ENCODE results near the gene RARRES1.

- TF ChIP-seq KDM5A (IDR thresholded peaks at IDR 0.05) (no peak), CTCF (IDR thresholded peaks at IDR 0.05) (no peak), RNF2 (IDR thresholded peaks at IDR 0.05; ENCODE audit: borderline replicate concordance, low read depth) (no peak), POLR2AphosphoS2 (conservative IDR thresholded peaks at IDR 0.05; ENCODE audit: low read length) (no peak), PHF8 (IDR thresholded peaks at IDR 0.05; ENCODE audit: borderline replicate concordance, low read depth) (no peak), RAD21 (conservative IDR thresholded peaks at IDR 0.05 in 1 of 2, IDR thresholded peaks at IDR 0.05 in 1 of 2) (no peak), EP300 (IDR thresholded peaks at IDR 0.05) (no peak)
- TF ChIP-seq, protein P1, sequence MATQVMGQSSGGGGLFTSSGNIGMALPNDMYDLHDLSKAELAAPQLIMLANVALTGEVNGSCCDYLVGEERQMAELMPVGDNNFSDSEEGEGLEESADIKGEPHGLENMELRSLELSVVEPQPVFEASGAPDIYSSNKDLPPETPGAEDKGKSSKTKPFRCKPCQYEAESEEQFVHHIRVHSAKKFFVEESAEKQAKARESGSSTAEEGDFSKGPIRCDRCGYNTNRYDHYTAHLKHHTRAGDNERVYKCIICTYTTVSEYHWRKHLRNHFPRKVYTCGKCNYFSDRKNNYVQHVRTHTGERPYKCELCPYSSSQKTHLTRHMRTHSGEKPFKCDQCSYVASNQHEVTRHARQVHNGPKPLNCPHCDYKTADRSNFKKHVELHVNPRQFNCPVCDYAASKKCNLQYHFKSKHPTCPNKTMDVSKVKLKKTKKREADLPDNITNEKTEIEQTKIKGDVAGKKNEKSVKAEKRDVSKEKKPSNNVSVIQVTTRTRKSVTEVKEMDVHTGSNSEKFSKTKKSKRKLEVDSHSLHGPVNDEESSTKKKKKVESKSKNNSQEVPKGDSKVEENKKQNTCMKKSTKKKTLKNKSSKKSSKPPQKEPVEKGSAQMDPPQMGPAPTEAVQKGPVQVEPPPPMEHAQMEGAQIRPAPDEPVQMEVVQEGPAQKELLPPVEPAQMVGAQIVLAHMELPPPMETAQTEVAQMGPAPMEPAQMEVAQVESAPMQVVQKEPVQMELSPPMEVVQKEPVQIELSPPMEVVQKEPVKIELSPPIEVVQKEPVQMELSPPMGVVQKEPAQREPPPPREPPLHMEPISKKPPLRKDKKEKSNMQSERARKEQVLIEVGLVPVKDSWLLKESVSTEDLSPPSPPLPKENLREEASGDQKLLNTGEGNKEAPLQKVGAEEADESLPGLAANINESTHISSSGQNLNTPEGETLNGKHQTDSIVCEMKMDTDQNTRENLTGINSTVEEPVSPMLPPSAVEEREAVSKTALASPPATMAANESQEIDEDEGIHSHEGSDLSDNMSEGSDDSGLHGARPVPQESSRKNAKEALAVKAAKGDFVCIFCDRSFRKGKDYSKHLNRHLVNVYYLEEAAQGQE (IDR thresholded peaks at IDR 0.05) = no peak
- TF ChIP-seq, protein P2, sequence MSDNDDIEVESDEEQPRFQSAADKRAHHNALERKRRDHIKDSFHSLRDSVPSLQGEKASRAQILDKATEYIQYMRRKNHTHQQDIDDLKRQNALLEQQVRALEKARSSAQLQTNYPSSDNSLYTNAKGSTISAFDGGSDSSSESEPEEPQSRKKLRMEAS (IDR thresholded peaks at IDR 0.05) = no peak
- TF ChIP-seq, protein P3, sequence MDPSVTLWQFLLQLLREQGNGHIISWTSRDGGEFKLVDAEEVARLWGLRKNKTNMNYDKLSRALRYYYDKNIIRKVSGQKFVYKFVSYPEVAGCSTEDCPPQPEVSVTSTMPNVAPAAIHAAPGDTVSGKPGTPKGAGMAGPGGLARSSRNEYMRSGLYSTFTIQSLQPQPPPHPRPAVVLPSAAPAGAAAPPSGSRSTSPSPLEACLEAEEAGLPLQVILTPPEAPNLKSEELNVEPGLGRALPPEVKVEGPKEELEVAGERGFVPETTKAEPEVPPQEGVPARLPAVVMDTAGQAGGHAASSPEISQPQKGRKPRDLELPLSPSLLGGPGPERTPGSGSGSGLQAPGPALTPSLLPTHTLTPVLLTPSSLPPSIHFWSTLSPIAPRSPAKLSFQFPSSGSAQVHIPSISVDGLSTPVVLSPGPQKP (IDR thresholded peaks at IDR 0.05; ENCODE audit: low read depth, low read length) = no peak
Observed at GRCh38 chr3:158769952-158770740, 37.9 kb upstream of the RARRES1 start.
